DMS53 (cell line): ENCODE data around the gene ADGRV1.
"Not testable (repeated sequence)": the region's sequence is repeated elsewhere in the genome, so short reads cannot be mapped to it uniquely, and the experiment has no call there.

ENCODE experiments used
- DNase-seq: peaks from one replicate; lab custom pipeline; 2025; lab: John Stamatoyannopoulos, UW

Gene ADGRV1

GRCh38 chr5:90746119-90746518 lies 187.5 kb downstream of the ADGRV1 start:
- DNase-seq: no peak

- peak; percentile 4 for DNase-seq
Measured at GRCh38 chr5:90747175-90747574, 188.6 kb downstream of the ADGRV1 start.

- DNase-seq: no peak
Measured at GRCh38 chr5:90747693-90748092, 189.1 kb downstream of the ADGRV1 start.

GRCh38 chr5:90759119-90759518 lies 200.5 kb downstream of the ADGRV1 start:
- no peak for DNase-seq

GRCh38 chr5:90767710-90768109 lies 209.1 kb downstream of the ADGRV1 start:
- no peak for DNase-seq

GRCh38 chr5:90770006-90770541 lies 211.5 kb downstream of the ADGRV1 start:
- DNase-seq: not testable (repeated sequence)

- no peak for DNase-seq
Measured at GRCh38 chr5:90777959-90778358, 219.4 kb downstream of the ADGRV1 start.

GRCh38 chr5:90783460-90784333 lies 225.1 kb downstream of the ADGRV1 start:
- peak; percentile 80 for DNase-seq

- no peak for DNase-seq
Measured at GRCh38 chr5:90786756-90787155, 228.2 kb downstream of the ADGRV1 start.

GRCh38 chr5:90792725-90793124 lies 234.1 kb downstream of the ADGRV1 start:
- no peak for DNase-seq

- DNase-seq: no peak
Measured at GRCh38 chr5:90793183-90793582, 234.6 kb downstream of the ADGRV1 start.

GRCh38 chr5:90796919-90797318 lies 238.3 kb downstream of the ADGRV1 start:
- not testable (repeated sequence) for DNase-seq

GRCh38 chr5:90800082-90800481 lies 241.5 kb downstream of the ADGRV1 start:
- not testable (repeated sequence) for DNase-seq

- DNase-seq: not testable (repeated sequence)
Measured at GRCh38 chr5:90800515-90800914, 241.9 kb downstream of the ADGRV1 start.

- DNase-seq: peak; percentile 79
Measured at GRCh38 chr5:90802474-90803317, 244.1 kb downstream of the ADGRV1 start.

- peak; percentile 14 for DNase-seq
Measured at GRCh38 chr5:90803381-90803780, 244.8 kb downstream of the ADGRV1 start.

GRCh38 chr5:90803876-90804275 lies 245.3 kb downstream of the ADGRV1 start:
- no peak for DNase-seq

- no peak for DNase-seq
Measured at GRCh38 chr5:90807496-90807895, 248.9 kb downstream of the ADGRV1 start.

- DNase-seq: no peak
Measured at GRCh38 chr5:90809311-90810056, 250.9 kb downstream of the ADGRV1 start.

GRCh38 chr5:90810211-90810610 lies 251.6 kb downstream of the ADGRV1 start:
- no peak for DNase-seq

- peak; percentile 92 for DNase-seq
Measured at GRCh38 chr5:90813392-90813791, 254.8 kb downstream of the ADGRV1 start.

GRCh38 chr5:90822062-90822461 lies 263.5 kb downstream of the ADGRV1 start:
- DNase-seq: not testable (repeated sequence)
